ENCODE measurements around the gene ZNF485. TPM values are rescaled to one million over a fixed set of nuclear protein-coding genes. Genes with fewer than 3 reads are reported as not detected.

The ZNF485 gene
- polyA plus RNA-seq, 2 of the 4 experiments (the other 2 are of a cell fraction): 2.7 to 3.3 TPM

GRCh38 chr10:43595739-43596298, 10.4 kb upstream of the ZNF485 start:
- ATAC-seq (peak in 1 of 2 experiments; percentile 30; a peak in 2 of 6 replicates), DNase-seq (ENCODE audit: low read depth in 1 of 2, low spot score in 1 of 2) (no peak), FAIRE-seq (no peak)
- Histone ChIP-seq H3K9me3 (peaks cover 20% of the 10 kb centered on the region), H3K4me2 (no peak overlapping the region), H3K27ac (no peak overlapping the region), H3K4me1 (no peaks in the 10 kb centered on the region), H3K4me3 (no peak overlapping the region)
- ChIA-PET CTCF (no interaction called here), POLR2A (no interaction called here)
- TF ChIP-seq JUNB (IDR thresholded peaks at IDR 0.05) (no peak), MAFK (IDR thresholded peaks at IDR 0.05; ENCODE audit: partially characterized antibody) (no peak), HOXB5 (CRISPR knock-in tag; IDR thresholded peaks at IDR 0.05) (no peak), ZC3H11A (IDR thresholded peaks at IDR 0.05) (no peak), MYC (IDR thresholded peaks at IDR 0.05; ENCODE audit: borderline replicate concordance, low read length) (no peak), JUN (IDR thresholded peaks at IDR 0.05) (no peak), RCOR1 (IDR thresholded peaks at IDR 0.05; ENCODE audit: low read depth, low read length) (no peak), HOXB13 (CRISPR knock-in tag; IDR thresholded peaks at IDR 0.05; ENCODE audit: low read depth) (no peak), ATOH8 (CRISPR knock-in tag; IDR thresholded peaks at IDR 0.05; ENCODE audit: low read depth) (no peak), KDM5A (IDR thresholded peaks at IDR 0.05) (no peak), CHD2 (IDR thresholded peaks at IDR 0.05; ENCODE audit: low read length, partially characterized antibody) (no peak), CBX2 (IDR thresholded peaks at IDR 0.05; ENCODE audit: borderline replicate concordance, low read depth) (no peak), KDM1A (IDR thresholded peaks at IDR 0.05; ENCODE audit: low read depth) (no peak), PHF8 (IDR thresholded peaks at IDR 0.05; ENCODE audit: borderline replicate concordance, low read depth) (no peak), RARB (CRISPR knock-in tag; IDR thresholded peaks at IDR 0.05) (no peak), NPAS2 (CRISPR knock-in tag; IDR thresholded peaks at IDR 0.05; ENCODE audit: borderline replicate concordance) (no peak), NFE2L2 (conservative IDR thresholded peaks at IDR 0.05; ENCODE audit: low read length) (no peak)
- TF ChIP-seq, protein P1, sequence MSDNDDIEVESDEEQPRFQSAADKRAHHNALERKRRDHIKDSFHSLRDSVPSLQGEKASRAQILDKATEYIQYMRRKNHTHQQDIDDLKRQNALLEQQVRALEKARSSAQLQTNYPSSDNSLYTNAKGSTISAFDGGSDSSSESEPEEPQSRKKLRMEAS (IDR thresholded peaks at IDR 0.05): no peak
- TF ChIP-seq, protein P2, sequence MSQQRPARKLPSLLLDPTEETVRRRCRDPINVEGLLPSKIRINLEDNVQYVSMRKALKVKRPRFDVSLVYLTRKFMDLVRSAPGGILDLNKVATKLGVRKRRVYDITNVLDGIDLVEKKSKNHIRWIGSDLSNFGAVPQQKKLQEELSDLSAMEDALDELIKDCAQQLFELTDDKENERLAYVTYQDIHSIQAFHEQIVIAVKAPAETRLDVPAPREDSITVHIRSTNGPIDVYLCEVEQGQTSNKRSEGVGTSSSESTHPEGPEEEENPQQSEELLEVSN (IDR thresholded peaks at IDR 0.05; ENCODE audit: borderline replicate concordance, low read depth): no peak
- WGBS (ENCODE audit: missing lambda C conversion rate): 60% methylated on average over 6 of the region's 7 CpGs

DNA sequence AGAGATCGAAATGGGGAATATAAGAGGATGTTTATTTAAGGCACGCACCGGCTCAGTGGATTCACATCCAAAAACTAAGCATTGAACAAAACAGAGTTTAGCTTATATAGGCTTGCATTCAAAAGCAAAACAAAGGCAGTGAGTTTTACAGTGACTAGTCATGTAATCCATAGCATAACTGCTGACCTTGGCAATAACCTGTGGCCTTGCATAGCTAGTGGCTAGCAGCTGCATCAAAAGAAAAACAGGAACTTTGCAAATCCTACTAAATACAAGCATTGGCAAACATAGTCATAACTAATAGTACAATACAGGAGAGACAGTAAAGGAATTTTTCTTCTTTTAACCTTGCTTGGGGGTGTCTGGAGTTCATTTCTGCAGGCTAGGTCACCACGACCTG, 9.7 kb upstream of the ZNF485 start:
- no peak for ATAC-seq
- no peak overlapping the region for H3K4me2 ChIP-seq
- CTCF ChIA-PET: no interaction called here

DNA sequence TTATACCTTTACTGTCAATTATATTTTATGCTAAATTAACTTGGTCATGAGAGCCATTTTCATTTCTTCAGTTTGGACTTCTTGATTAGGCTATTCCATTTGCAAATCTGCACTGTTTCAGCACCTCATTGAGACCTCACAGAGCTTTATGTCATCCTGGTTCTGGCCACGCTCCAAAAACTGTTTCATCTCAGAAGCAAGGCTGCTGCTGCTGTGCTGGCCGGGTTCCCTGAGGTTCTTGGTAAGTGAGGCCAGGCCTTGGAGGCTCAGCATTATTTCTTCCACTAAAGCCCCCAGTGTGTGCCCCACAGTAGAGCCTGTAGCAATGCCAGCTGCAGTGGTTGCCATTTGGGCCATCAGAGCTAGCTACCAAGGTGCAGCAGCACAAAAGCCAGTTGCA, 7.8 kb upstream of the ZNF485 start:
- H3K4me2 ChIP-seq: no peak overlapping the region
- ChIA-PET POLR2A (no interaction called here), CTCF (interaction anchor here (0.6 kb wide), 1 partner anchor 137 kb away, joined by 3 read pairs; no protein-coding TSS in a partner anchor)
- DNase-seq (ENCODE audit: low read depth in 1 of 2, low spot score in 1 of 2) (no peak), FAIRE-seq (no peak), ATAC-seq (no peak)
- peaks cover 8% of the 10 kb centered on the region; the same call in 2 of the 3 replicates for H3K9me3 ChIP-seq
- H3K27ac ChIP-seq: no peak overlapping the region
- WGBS (ENCODE audit: missing lambda C conversion rate): 20% methylated on average over 1 of the region's 2 CpGs
- H3K4me3 ChIP-seq: no peak overlapping the region
- H3K4me1 ChIP-seq: no peaks in the 10 kb centered on the region
- TF ChIP-seq PBX3 (IDR thresholded peaks at IDR 0.05) (no peak), RCOR1 (IDR thresholded peaks at IDR 0.05; ENCODE audit: low read depth, low read length) (no peak), ZNF302 (CRISPR knock-in tag; IDR thresholded peaks at IDR 0.05) (no peak), POLR2AphosphoS2 (conservative IDR thresholded peaks at IDR 0.05; ENCODE audit: low read length) (no peak)

More for the DNA sequence above, 9.7 kb upstream of the ZNF485 start:
- Histone ChIP-seq H3K4me1 (no peaks in the 10 kb centered on the region), H3K27ac (no peak overlapping the region), H3K9me3 (peaks cover 16% of the 10 kb centered on the region; the same call in 2 of the 3 replicates), H3K4me3 (no peak overlapping the region)
- FAIRE-seq (no peak), DNase-seq (ENCODE audit: low read depth in 1 of 2, low spot score in 1 of 2) (no peak)
- WGBS (ENCODE audit: missing lambda C conversion rate): 61% methylated on average over 4 of the region's 4 CpGs
- TF ChIP-seq KDM5A (IDR thresholded peaks at IDR 0.05): no peak
- peak; percentile 68 for TF ChIP-seq MAFK (IDR thresholded peaks at IDR 0.05; ENCODE audit: partially characterized antibody)
- TF ChIP-seq BHLHE40 (IDR thresholded peaks at IDR 0.05; ENCODE audit: low read depth, low read length): no peak
- TF ChIP-seq EHF (CRISPR knock-in tag; IDR thresholded peaks at IDR 0.05): no peak
- no peak for TF ChIP-seq NPAS2 (CRISPR knock-in tag; IDR thresholded peaks at IDR 0.05; ENCODE audit: borderline replicate concordance)
- TF ChIP-seq CHD4 (IDR thresholded peaks at IDR 0.05; ENCODE audit: borderline replicate concordance): no peak
- TF ChIP-seq CEBPB (IDR thresholded peaks at IDR 0.05): no peak
- POLR2A ChIA-PET: no interaction called here

Measured in A549 (cell line).